T-helper 9 cell (primary cell): ENCODE data around the gene PTRHD1.
"Not testable (repeated sequence)": the region's sequence is repeated elsewhere in the genome, so short reads cannot be mapped to it uniquely, and the experiment has no call there.

Source experiments
- DNase-seq: peaks from one replicate; pipeline ENCODE4 v3.0.0-alpha.2; 2020
- total RNA-seq, 2 donors: gene quantifications; one replicate each; lab custom pipeline; 2026; lab: John Stamatoyannopoulos, UW

PTRHD1 gene
- total RNA-seq: 8.0 to 9.9 reads per million in 2 donors

- DNase-seq: peak; percentile 89
Observed at GRCh38 chr2:24792874-24793760, at the start of gene PTRHD1, which contains the start of gene CENPO. TSS of gene PTRHD1 (minus strand) at chr2:24793391. CDS start at chr2:24793377, 14 bp downstream. TSS of gene CENPO (plus strand) at chr2:24793425. CDS start at chr2:24793920, 495 bp downstream.

GRCh38 chr2:24842081-24843050 lies 49.2 kb upstream of the PTRHD1 start:
- no peak for DNase-seq

GRCh38 chr2:24840962-24841945 lies 48.1 kb upstream of the PTRHD1 start:
- no peak for DNase-seq

- no peak for DNase-seq
Observed at GRCh38 chr2:24840164-24840869, 47.1 kb upstream of the PTRHD1 start.

GRCh38 chr2:24839729-24840128 lies 46.5 kb upstream of the PTRHD1 start:
- no peak for DNase-seq

GRCh38 chr2:24838541-24838940 lies 45.4 kb upstream of the PTRHD1 start:
- DNase-seq: no peak

- no peak for DNase-seq
Observed at GRCh38 chr2:24837996-24838513, 44.9 kb upstream of the PTRHD1 start.

GRCh38 chr2:24836706-24837105 lies 43.5 kb upstream of the PTRHD1 start:
- DNase-seq: no peak

GRCh38 chr2:24836206-24836605 lies 43.0 kb upstream of the PTRHD1 start:
- DNase-seq: no peak

- DNase-seq: not testable (repeated sequence)
Observed at GRCh38 chr2:24835411-24835810, 42.2 kb upstream of the PTRHD1 start.

GRCh38 chr2:24834733-24835395 lies 41.7 kb upstream of the PTRHD1 start:
- DNase-seq: no peak

GRCh38 chr2:24833821-24834732 lies 40.9 kb upstream of the PTRHD1 start:
- DNase-seq: no peak

GRCh38 chr2:24832931-24833701 lies 39.9 kb upstream of the PTRHD1 start:
- DNase-seq: no peak

- DNase-seq: no peak
Observed at GRCh38 chr2:24832521-24832920, 39.3 kb upstream of the PTRHD1 start.

- no peak for DNase-seq
Observed at GRCh38 chr2:24832073-24832461, 38.9 kb upstream of the PTRHD1 start.

- DNase-seq: no peak
Observed at GRCh38 chr2:24831221-24832072, 38.3 kb upstream of the PTRHD1 start.

GRCh38 chr2:24830786-24831185 lies 37.6 kb upstream of the PTRHD1 start:
- DNase-seq: no peak

- DNase-seq: no peak
Observed at GRCh38 chr2:24830351-24830750, 37.2 kb upstream of the PTRHD1 start.
